Measurements from ENCODE around the gene DNER. TPM values are rescaled to one million over a fixed set of nuclear protein-coding genes. Genes with fewer than 3 reads are reported as not detected.

The DNER gene
- total RNA-seq, 1 experiment from 2014 or later, result not detected

- no peak for DNase-seq
- Histone ChIP-seq H3K9me3 (ENCODE audit: low read length) (no peaks in the 10 kb centered on the region), H3K36me3 (ENCODE audit: insufficient read depth, low read length) (no peaks in the 10 kb centered on the region), H3K79me2 (ENCODE audit: low read length) (no peaks in the 10 kb centered on the region), H2AFZ (ENCODE audit: low read length) (no peak overlapping the region), H3K9ac (ENCODE audit: low read length) (no peak overlapping the region), H3K27ac (ENCODE audit: low read length) (no peak overlapping the region), H3K4me3 (ENCODE audit: low read length) (no peak overlapping the region), H3K9me2 (replicated peaks; ENCODE audit: insufficient read depth, low read length) (no peaks in the 10 kb centered on the region), H4K20me1 (ENCODE audit: insufficient read depth, low read depth, low read length) (no peaks in the 10 kb centered on the region), H3K27me3 (ENCODE audit: low read length) (no peaks in the 10 kb centered on the region), H3K4me1 (ENCODE audit: low read length) (no peaks in the 10 kb centered on the region), H3K4me2 (ENCODE audit: low read depth, low read length, poor library complexity, severe bottlenecking) (no peak overlapping the region)
Observed at GRCh38 chr2:229610333-229610732, 104.0 kb downstream of the DNER start.

GRCh38 chr2:229601936-229602335, 112.4 kb downstream of the DNER start:
- Histone ChIP-seq H3K9ac (ENCODE audit: low read length) (no peak overlapping the region), H4K20me1 (ENCODE audit: insufficient read depth, low read depth, low read length) (no peaks in the 10 kb centered on the region), H3K9me2 (replicated peaks; ENCODE audit: insufficient read depth, low read length) (no peaks in the 10 kb centered on the region), H3K4me2 (ENCODE audit: low read depth, low read length, poor library complexity, severe bottlenecking) (no peak overlapping the region), H3K36me3 (ENCODE audit: insufficient read depth, low read length) (no peaks in the 10 kb centered on the region), H2AFZ (ENCODE audit: low read length) (no peak overlapping the region), H3K4me3 (ENCODE audit: low read length) (no peak overlapping the region), H3K9me3 (ENCODE audit: low read length) (no peaks in the 10 kb centered on the region), H3K4me1 (ENCODE audit: low read length) (no peaks in the 10 kb centered on the region), H3K27ac (ENCODE audit: low read length) (no peak overlapping the region), H3K27me3 (ENCODE audit: low read length) (no peaks in the 10 kb centered on the region), H3K79me2 (ENCODE audit: low read length) (no peaks in the 10 kb centered on the region)
- no peak for DNase-seq

GRCh38 chr2:229601396-229601795, 113.0 kb downstream of the DNER start:
- no peak for DNase-seq
- Histone ChIP-seq H3K9ac (ENCODE audit: low read length) (no peak overlapping the region), H3K4me3 (ENCODE audit: low read length) (no peak overlapping the region), H3K36me3 (ENCODE audit: insufficient read depth, low read length) (no peaks in the 10 kb centered on the region), H3K9me2 (replicated peaks; ENCODE audit: insufficient read depth, low read length) (no peaks in the 10 kb centered on the region), H3K4me1 (ENCODE audit: low read length) (no peaks in the 10 kb centered on the region), H3K79me2 (ENCODE audit: low read length) (no peaks in the 10 kb centered on the region), H3K27ac (ENCODE audit: low read length) (no peak overlapping the region), H4K20me1 (ENCODE audit: insufficient read depth, low read depth, low read length) (no peaks in the 10 kb centered on the region), H3K9me3 (ENCODE audit: low read length) (no peaks in the 10 kb centered on the region), H3K27me3 (ENCODE audit: low read length) (no peaks in the 10 kb centered on the region), H2AFZ (ENCODE audit: low read length) (no peak overlapping the region), H3K4me2 (ENCODE audit: low read depth, low read length, poor library complexity, severe bottlenecking) (no peak overlapping the region)

- Histone ChIP-seq H4K20me1 (ENCODE audit: insufficient read depth, low read depth, low read length) (no peaks in the 10 kb centered on the region), H3K9me2 (replicated peaks; ENCODE audit: insufficient read depth, low read length) (no peaks in the 10 kb centered on the region), H3K27ac (ENCODE audit: low read length) (no peak overlapping the region), H3K4me3 (ENCODE audit: low read length) (no peak overlapping the region), H3K4me2 (ENCODE audit: low read depth, low read length, poor library complexity, severe bottlenecking) (no peak overlapping the region), H3K4me1 (ENCODE audit: low read length) (no peaks in the 10 kb centered on the region), H2AFZ (ENCODE audit: low read length) (no peak overlapping the region), H3K27me3 (ENCODE audit: low read length) (no peaks in the 10 kb centered on the region), H3K9ac (ENCODE audit: low read length) (no peak overlapping the region), H3K36me3 (ENCODE audit: insufficient read depth, low read length) (no peaks in the 10 kb centered on the region), H3K9me3 (ENCODE audit: low read length) (no peaks in the 10 kb centered on the region), H3K79me2 (ENCODE audit: low read length) (no peaks in the 10 kb centered on the region)
- DNase-seq, result no peak
Observed at GRCh38 chr2:229598227-229598626, 116.1 kb downstream of the DNER start.

GRCh38 chr2:229596796-229597195, 117.6 kb downstream of the DNER start:
- H3K36me3 ChIP-seq (ENCODE audit: insufficient read depth, low read length), result no peaks in the 10 kb centered on the region
- no peak overlapping the region for H3K9ac ChIP-seq (ENCODE audit: low read length)
- H3K27me3 ChIP-seq (ENCODE audit: low read length), result no peaks in the 10 kb centered on the region
- no peak for DNase-seq
- H3K9me3 ChIP-seq (ENCODE audit: low read length), result no peaks in the 10 kb centered on the region
- no peaks in the 10 kb centered on the region for H4K20me1 ChIP-seq (ENCODE audit: insufficient read depth, low read depth, low read length)
- H3K4me1 ChIP-seq (ENCODE audit: low read length), result no peaks in the 10 kb centered on the region
- no peaks in the 10 kb centered on the region for H3K79me2 ChIP-seq (ENCODE audit: low read length)
- H2AFZ ChIP-seq (ENCODE audit: low read length), result no peak overlapping the region
- H3K4me2 ChIP-seq (ENCODE audit: low read depth, low read length, poor library complexity, severe bottlenecking), result no peak overlapping the region
- no peaks in the 10 kb centered on the region for H3K9me2 ChIP-seq (replicated peaks; ENCODE audit: insufficient read depth, low read length)
- H3K27ac ChIP-seq (ENCODE audit: low read length), result no peak overlapping the region
- H3K4me3 ChIP-seq (ENCODE audit: low read length), result no peak overlapping the region

- Histone ChIP-seq H3K4me2 (ENCODE audit: low read depth, low read length, poor library complexity, severe bottlenecking) (no peak overlapping the region), H3K4me1 (ENCODE audit: low read length) (no peaks in the 10 kb centered on the region), H3K9me2 (replicated peaks; ENCODE audit: insufficient read depth, low read length) (no peaks in the 10 kb centered on the region), H3K36me3 (ENCODE audit: insufficient read depth, low read length) (no peaks in the 10 kb centered on the region), H3K9ac (ENCODE audit: low read length) (no peak overlapping the region), H3K9me3 (ENCODE audit: low read length) (no peaks in the 10 kb centered on the region), H3K27ac (ENCODE audit: low read length) (no peak overlapping the region), H3K27me3 (ENCODE audit: low read length) (no peaks in the 10 kb centered on the region), H2AFZ (ENCODE audit: low read length) (no peak overlapping the region), H3K79me2 (ENCODE audit: low read length) (no peaks in the 10 kb centered on the region), H3K4me3 (ENCODE audit: low read length) (no peak overlapping the region), H4K20me1 (ENCODE audit: insufficient read depth, low read depth, low read length) (no peaks in the 10 kb centered on the region)
- DNase-seq, result no peak
Observed at GRCh38 chr2:229591611-229592010, 122.7 kb downstream of the DNER start.

- no peaks in the 10 kb centered on the region for H3K4me1 ChIP-seq (ENCODE audit: low read length)
- no peak overlapping the region for H3K4me2 ChIP-seq (ENCODE audit: low read depth, low read length, poor library complexity, severe bottlenecking)
- no peaks in the 10 kb centered on the region for H3K79me2 ChIP-seq (ENCODE audit: low read length)
- H3K9ac ChIP-seq (ENCODE audit: low read length), result no peak overlapping the region
- H3K27ac ChIP-seq (ENCODE audit: low read length), result no peak overlapping the region
- H3K4me3 ChIP-seq (ENCODE audit: low read length), result no peak overlapping the region
- H3K27me3 ChIP-seq (ENCODE audit: low read length), result no peaks in the 10 kb centered on the region
- H2AFZ ChIP-seq (ENCODE audit: low read length), result no peak overlapping the region
- DNase-seq, result peak; percentile 77
- no peaks in the 10 kb centered on the region for H3K9me2 ChIP-seq (replicated peaks; ENCODE audit: insufficient read depth, low read length)
- no peaks in the 10 kb centered on the region for H3K9me3 ChIP-seq (ENCODE audit: low read length)
- H3K36me3 ChIP-seq (ENCODE audit: insufficient read depth, low read length), result no peaks in the 10 kb centered on the region
- no peaks in the 10 kb centered on the region for H4K20me1 ChIP-seq (ENCODE audit: insufficient read depth, low read depth, low read length)
Observed at GRCh38 chr2:229586746-229587705, 127.3 kb downstream of the DNER start.

- Histone ChIP-seq H4K20me1 (ENCODE audit: insufficient read depth, low read depth, low read length) (no peaks in the 10 kb centered on the region), H3K4me2 (ENCODE audit: low read depth, low read length, poor library complexity, severe bottlenecking) (no peak overlapping the region), H3K27ac (ENCODE audit: low read length) (no peak overlapping the region), H3K9me2 (replicated peaks; ENCODE audit: insufficient read depth, low read length) (no peaks in the 10 kb centered on the region), H3K9me3 (ENCODE audit: low read length) (no peaks in the 10 kb centered on the region), H3K79me2 (ENCODE audit: low read length) (no peaks in the 10 kb centered on the region), H3K36me3 (ENCODE audit: insufficient read depth, low read length) (no peaks in the 10 kb centered on the region), H3K27me3 (ENCODE audit: low read length) (no peaks in the 10 kb centered on the region), H3K4me3 (ENCODE audit: low read length) (no peak overlapping the region), H3K9ac (ENCODE audit: low read length) (no peak overlapping the region), H2AFZ (ENCODE audit: low read length) (no peak overlapping the region), H3K4me1 (ENCODE audit: low read length) (no peaks in the 10 kb centered on the region)
- DNase-seq, result no peak
Observed at GRCh38 chr2:229586012-229586411, 128.3 kb downstream of the DNER start.

Measured in Karpas-422 (cell line).